ENCODE data around the gene TRA2B.
A peak's percentile ranks its signal among the peaks of the same experiment; 100 is the strongest.

Gene TRA2B

DNA sequence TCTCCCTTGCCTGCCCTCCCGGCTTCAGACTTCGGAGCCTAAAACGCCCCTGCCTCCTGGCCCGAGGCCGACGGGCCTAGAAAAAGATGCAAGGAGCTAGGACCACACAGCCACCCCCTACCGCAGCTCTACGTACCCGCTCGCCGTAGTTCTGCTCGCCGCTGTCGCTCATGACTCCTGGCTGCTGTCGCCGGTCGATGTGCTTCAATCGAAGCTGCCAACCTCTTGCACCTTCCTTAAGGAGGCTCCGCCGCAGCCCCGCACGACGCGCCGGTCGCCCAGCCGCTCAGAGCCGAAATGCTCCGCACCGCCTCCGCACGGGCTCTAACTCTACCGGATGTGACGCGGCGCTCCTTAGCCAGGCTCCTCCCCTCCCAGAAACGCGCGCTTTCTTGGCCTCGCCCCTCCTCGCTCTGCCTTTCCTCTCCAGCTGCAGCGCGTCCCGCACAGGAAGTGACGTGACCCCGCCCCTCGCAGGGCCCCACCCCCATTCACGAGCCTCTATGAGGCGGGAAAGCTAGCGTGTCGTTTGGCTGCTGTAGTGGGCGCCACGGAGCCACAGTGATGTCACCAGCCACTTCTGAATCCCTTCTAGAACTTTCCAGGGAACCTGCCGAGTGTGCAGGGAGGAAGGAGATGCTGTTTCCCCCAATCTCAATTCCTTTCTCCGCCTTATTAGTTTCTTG is at the start of gene TRA2B:
Gene TRA2B (minus strand): TSS at position 326 of the 686 bp plus-strand sequence. CDS start 154 bp downstream, at position 172.
- DNase-seq = peak; percentile 95 to 97

DNA sequence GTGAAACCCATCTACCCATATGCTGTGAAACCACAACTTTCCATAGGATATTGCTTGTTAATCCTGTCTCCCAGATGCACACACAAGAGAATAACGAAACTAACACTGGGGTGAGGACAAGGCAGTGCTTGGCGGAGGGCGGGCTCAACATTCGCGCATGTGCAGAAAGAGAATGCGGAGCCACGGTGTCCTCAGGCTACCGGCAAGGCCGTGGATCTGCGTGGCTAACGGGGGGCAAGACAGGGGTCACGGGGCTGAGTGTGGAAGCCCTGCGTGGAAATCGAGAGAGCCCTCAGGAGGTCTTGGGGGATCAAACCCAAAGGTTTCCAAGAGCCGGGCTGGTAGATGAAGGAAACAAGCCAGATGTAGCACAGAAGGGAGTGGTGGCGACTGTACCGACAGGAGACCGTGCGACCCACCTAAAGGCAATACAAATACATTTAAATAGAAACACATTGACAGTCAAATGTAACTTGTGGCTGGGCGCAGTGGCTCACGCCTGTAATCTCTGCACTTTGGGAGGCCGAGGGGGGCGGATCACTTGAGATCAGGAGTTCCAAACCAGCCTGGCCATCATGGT is 48.5 kb upstream of the TRA2B start:
- DNase-seq = no peak

GRCh38 chr3:185984203-185984602 is 46.4 kb upstream of the TRA2B start:
- no peak for DNase-seq

DNA sequence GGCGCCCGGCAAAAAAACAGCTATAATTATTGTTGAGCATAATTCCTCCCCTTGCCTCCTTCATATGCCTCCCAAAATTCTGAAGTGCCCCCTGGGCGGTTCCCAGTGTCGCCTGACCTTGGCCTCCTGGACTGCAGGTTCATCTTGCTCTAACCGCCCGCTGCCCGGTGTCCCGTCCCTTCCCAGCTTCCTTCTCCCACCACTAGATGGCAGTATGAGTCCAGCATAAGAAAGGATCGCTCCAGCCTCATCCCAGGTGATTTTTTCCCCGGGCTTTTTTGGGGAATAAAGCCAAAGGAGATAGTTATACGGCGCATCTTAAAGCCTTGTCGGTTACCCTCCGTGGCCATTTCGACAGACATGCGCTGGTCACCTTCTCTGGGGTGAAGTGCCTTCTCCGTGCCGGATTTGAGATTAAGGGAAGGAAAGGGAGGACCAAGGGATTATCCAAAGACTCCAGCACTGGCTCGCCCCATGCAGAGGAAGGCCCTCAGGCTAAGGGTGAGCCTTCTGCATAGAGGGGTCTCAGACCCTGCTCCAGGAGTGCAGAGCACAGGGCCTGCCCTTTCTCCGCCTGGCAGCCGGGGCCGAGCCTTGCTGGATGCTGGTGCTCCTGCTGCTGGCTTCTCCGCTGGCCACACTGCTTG is 45.8 kb upstream of the TRA2B start:
- peak in 1 of 2 experiments; percentile 5 for DNase-seq

GRCh38 chr3:185982632-185983031 is 44.8 kb upstream of the TRA2B start:
- no peak for DNase-seq

DNA sequence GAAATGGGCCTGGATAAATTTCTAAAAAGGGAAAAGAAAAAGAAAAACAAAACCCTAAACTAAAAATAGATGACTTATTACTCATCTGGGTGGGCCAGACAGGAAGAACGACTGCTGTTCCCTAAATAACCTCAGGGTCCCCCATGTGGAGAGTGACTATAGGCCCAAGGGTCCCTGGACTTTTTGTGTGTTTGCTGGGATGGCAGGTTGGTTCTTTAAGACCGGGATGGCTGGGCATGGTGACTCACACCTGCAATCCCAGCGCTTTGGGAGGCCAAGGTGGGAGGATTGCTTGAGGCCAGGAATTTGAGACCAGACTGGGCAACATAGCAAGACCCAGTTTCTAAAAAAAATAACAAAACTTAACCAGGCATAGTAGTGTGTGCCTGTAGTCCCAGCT is 43.8 kb upstream of the TRA2B start:
- no peak for DNase-seq

- DNase-seq = no peak
Measured at GRCh38 chr3:185979721-185980121, 41.9 kb upstream of the TRA2B start.

- no peak for DNase-seq
Measured at GRCh38 chr3:185978516-185978915, 40.7 kb upstream of the TRA2B start.

DNA sequence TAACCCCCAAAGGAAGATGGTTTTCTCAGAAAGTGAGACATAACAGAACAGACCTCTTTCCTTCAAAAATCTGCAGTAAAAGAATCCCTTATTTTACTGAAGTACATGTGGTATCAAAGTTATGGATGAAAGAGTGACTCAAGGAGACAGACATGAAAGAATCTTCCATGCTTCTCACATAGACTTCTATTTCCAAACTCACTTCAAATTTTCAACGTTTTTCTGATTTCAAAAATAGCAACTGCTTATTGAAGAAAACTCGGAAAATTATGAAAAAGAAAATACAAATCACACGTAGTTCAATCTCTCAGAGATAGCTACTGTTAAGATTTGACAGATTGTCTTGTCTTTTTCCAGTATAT is 39.8 kb upstream of the TRA2B start:
- DNase-seq = no peak

DNA sequence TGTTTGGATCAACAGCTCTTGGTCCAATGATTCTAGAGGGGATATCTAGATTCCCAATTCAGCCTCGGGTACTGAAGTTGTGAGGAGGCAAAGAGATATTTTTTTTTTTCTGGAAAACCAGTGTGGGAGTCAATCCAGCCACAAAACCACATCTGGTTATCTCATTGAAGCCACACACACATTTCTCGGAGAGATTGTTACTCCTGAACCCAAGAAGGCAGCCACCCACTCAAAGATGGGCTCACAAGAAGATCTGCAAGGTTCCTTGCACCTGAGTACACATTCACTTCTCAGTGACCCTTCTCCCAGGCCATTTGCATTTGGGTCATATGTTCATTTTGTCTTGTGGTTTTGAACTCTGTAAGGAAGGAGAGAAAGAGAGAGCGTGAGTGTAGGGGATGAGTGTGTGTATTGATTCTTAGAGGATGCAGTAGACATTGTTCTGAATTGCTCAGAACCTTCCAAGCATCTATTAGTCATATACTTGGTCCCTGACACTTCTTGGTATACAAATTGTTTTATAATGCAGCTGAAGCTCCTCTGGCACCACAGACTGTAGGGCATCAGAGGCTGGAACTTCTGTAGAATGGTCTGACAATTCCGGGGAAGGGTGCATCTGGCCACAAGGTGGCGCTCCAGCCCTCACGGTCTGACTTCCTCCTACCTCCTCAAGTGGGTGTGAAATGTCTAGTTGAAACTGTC is 39.3 kb upstream of the TRA2B start:
- DNase-seq = peak in 1 of 2 experiments; percentile 17

GRCh38 chr3:185976100-185976499 is 38.3 kb upstream of the TRA2B start:
- no peak for DNase-seq

DNA sequence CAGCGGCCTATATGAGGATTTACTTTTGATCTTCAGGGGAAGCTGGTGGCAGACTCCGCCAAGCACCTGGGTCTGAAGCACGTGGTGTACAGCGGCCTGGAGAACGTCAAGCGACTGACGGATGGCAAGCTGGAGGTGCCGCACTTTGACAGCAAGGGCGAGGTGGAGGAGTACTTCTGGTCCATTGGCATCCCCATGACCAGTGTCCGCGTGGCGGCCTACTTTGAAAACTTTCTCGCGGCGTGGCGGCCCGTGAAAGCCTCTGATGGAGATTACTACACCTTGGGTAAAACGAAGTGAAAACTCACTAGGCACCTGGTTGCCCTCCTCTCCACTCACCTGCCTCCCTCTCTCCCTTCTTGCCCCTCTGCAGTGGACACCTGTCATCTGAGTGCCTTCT is 33.8 kb upstream of the TRA2B start:
- no peak for DNase-seq

- no peak for DNase-seq
Measured at GRCh38 chr3:185968168-185968567, 30.4 kb upstream of the TRA2B start.

- DNase-seq = no peak
Measured at GRCh38 chr3:185966655-185967054, 28.8 kb upstream of the TRA2B start.

- no peak for DNase-seq
Measured at GRCh38 chr3:185965496-185965895, 27.7 kb upstream of the TRA2B start.

GRCh38 chr3:185961675-185962232 is 23.9 kb upstream of the TRA2B start:
- no peak for DNase-seq

- DNase-seq = no peak
Measured at GRCh38 chr3:185960522-185961288, 22.9 kb upstream of the TRA2B start.

GRCh38 chr3:185959609-185960521 is 22.1 kb upstream of the TRA2B start:
- no peak for DNase-seq

GRCh38 chr3:185958626-185959025 is 20.8 kb upstream of the TRA2B start:
- no peak for DNase-seq

GRCh38 chr3:185956244-185956643 is 18.4 kb upstream of the TRA2B start:
- no peak for DNase-seq

DNA sequence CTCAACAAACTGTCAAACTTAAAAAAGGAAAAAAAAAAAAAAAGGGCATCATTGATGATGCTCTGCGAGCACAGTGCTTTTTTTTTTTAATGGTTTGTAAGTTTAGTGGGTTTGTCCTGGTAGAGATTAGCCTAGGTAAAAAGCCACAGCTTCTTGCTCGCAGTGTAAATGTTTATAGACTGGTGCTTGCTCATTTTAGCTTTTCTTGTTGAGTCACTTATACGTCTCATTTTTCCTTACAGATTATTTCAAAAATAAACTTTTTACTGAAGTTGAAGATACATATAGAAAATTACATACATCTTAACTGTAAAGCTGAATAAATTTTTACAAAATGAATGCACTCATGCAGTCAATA is 16.5 kb upstream of the TRA2B start:
- no peak for DNase-seq

- no peak for DNase-seq
Measured at GRCh38 chr3:185950728-185951127, 12.9 kb upstream of the TRA2B start.
